Measurements from ENCODE around the gene CCDC172. TPM values are rescaled to one million over a fixed set of nuclear protein-coding genes. Genes with fewer than 3 reads are reported as not detected.

CCDC172 gene
- total and polyA plus RNA-seq, 2 of the 13 experiments (the other 11 are each of a cell fraction or from before 2014, with no cell fraction given), result not detected

DNA sequence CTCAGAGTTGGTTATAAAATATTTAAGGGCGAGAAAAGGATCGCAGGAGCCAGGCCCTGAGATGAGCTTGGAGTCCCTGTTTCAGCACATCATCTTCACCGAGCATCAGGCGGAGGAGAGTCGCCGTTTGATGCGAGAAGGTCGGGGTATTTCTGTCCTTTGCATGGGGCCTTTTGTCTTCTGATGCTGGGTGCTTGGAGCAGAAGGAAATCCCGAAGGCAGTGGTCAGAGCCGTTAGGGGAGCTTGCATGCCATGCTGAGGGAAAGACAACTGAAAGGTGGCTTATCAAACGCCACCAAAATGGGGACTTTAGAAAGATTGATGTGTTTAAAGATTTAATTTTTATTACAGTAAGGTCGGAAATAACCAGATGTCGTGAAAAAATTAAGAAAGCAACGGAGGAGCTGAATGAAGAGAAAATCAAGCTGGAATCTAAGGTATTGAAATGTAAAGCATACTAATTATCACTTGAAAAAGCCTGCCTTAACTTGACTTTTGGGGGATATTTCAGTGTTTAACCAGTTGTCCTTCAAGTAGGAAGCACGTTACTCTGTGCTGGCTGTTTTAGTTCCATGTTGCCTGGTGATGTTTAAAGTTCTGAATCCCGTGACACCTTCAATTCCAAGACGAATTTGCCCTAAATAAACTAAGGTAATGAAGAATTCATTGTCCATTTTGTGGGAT is 845 bp downstream of the CCDC172 start:
- no peak overlapping the region for H3K9ac ChIP-seq (ENCODE audit: insufficient read depth, low read depth, low read length)
- H3K4me2 ChIP-seq (ENCODE audit: low read depth, low read length), result no peak overlapping the region
- no peak overlapping the region for H3K4me3 ChIP-seq (replicated peaks in 1 of 3; ENCODE audit: insufficient read depth in 1 of 3, low read depth in 2 of 3, low read length in 3 of 3)
- ChIA-PET CTCF (ENCODE audit: low intra/inter-chr PET ratio, low total read pairs) (no interaction called here), POLR2A (no interaction called here)
- H3K27me3 ChIP-seq (ENCODE audit: control insufficient read depth in 1 of 2, insufficient read depth in 2 of 2, low read length in 2 of 2), result no peaks in the 10 kb centered on the region; a peak in 2 of 5 replicates
- in situ Hi-C loops (cut with HindIII; ENCODE audit: extremely low pct_ligation_motif_present, low pct_unique_long_range_greater_than_20kb) (no loop called here), intact Hi-C loops (cut with micrococcal nuclease; ENCODE audit: unreplicated experiment) (no loop called here)
- ATAC-seq (no peak), FAIRE-seq (no peak), DNase-seq (ENCODE audit: low spot score) (no peak)
- H3K9me3 ChIP-seq (ENCODE audit: low read length), result no peaks in the 10 kb centered on the region
- 11% methylated on average over 17 of the region's 17 CpGs for WGBS (ENCODE audit: low lambda C conversion rate)
- H3K79me2 ChIP-seq (ENCODE audit: insufficient read depth, low read length), result no peaks in the 10 kb centered on the region
- no peaks in the 10 kb centered on the region for H3K4me1 ChIP-seq (ENCODE audit: insufficient read depth, low read length)
- no peak overlapping the region for H3K27ac ChIP-seq (ENCODE audit: extremely low read length, insufficient read depth, low read length)
- BruUV-seq (replicated peaks), result no TSS peak
- TF ChIP-seq KLF15 (CRISPR knock-in tag; IDR thresholded peaks at IDR 0.05; ENCODE audit: borderline replicate concordance) (no peak), MTA3 (CRISPR knock-in tag; IDR thresholded peaks at IDR 0.05) (no peak)
- TF ChIP-seq, protein P1, sequence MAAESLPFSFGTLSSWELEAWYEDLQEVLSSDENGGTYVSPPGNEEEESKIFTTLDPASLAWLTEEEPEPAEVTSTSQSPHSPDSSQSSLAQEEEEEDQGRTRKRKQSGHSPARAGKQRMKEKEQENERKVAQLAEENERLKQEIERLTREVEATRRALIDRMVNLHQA (CRISPR knock-in tag; IDR thresholded peaks at IDR 0.05), result no peak
- H4K20me1 ChIP-seq (ENCODE audit: insufficient read depth, low read length), result no peaks in the 10 kb centered on the region
- no peaks in the 10 kb centered on the region for H3K36me3 ChIP-seq (replicated peaks in 1 of 2; ENCODE audit: control insufficient read depth in 1 of 2, insufficient read depth in 2 of 2, low read length in 2 of 2)
- H2AFZ ChIP-seq (ENCODE audit: low read length), result no peak overlapping the region

- Histone ChIP-seq H4K20me1 (ENCODE audit: insufficient read depth, low read length) (no peaks in the 10 kb centered on the region), H3K79me2 (ENCODE audit: insufficient read depth, low read length) (no peaks in the 10 kb centered on the region), H3K4me3 (replicated peaks in 1 of 3; ENCODE audit: insufficient read depth in 1 of 3, low read depth in 2 of 3, low read length in 3 of 3) (no peak overlapping the region), H3K4me2 (ENCODE audit: low read depth, low read length) (no peak overlapping the region), H2AFZ (ENCODE audit: low read length) (no peak overlapping the region), H3K36me3 (replicated peaks in 1 of 2; ENCODE audit: control insufficient read depth in 1 of 2, insufficient read depth in 2 of 2, low read length in 2 of 2) (no peaks in the 10 kb centered on the region), H3K27me3 (ENCODE audit: control insufficient read depth in 1 of 2, insufficient read depth in 2 of 2, low read length in 2 of 2) (no peaks in the 10 kb centered on the region; a peak in 2 of 5 replicates), H3K9ac (ENCODE audit: insufficient read depth, low read depth, low read length) (no peak overlapping the region), H3K27ac (ENCODE audit: extremely low read length, insufficient read depth, low read length) (no peak overlapping the region), H3K9me3 (ENCODE audit: low read length) (no peaks in the 10 kb centered on the region), H3K4me1 (ENCODE audit: insufficient read depth, low read length) (no peaks in the 10 kb centered on the region)
- DNase-seq (ENCODE audit: low spot score) (no peak), ATAC-seq (no peak), FAIRE-seq (no peak)
- intact Hi-C loops (cut with micrococcal nuclease; ENCODE audit: unreplicated experiment), result no loop called here
- POLR2A ChIA-PET, result no interaction called here
- CTCF ChIA-PET (ENCODE audit: low intra/inter-chr PET ratio, low total read pairs), result no interaction called here
- no TSS peak for BruUV-seq (replicated peaks)
- 2% methylated on average over 2 of the region's 2 CpGs for WGBS (ENCODE audit: low lambda C conversion rate)
- in situ Hi-C loops (cut with HindIII; ENCODE audit: extremely low pct_ligation_motif_present, low pct_unique_long_range_greater_than_20kb), result no loop called here
- TF ChIP-seq ONECUT2 (CRISPR knock-in tag; IDR thresholded peaks at IDR 0.05), result no peak
- TF ChIP-seq MED1 (CRISPR knock-in tag; IDR thresholded peaks at IDR 0.05), result no peak
- no peak for TF ChIP-seq HNF4A (CRISPR knock-in tag; IDR thresholded peaks at IDR 0.05)
- TF ChIP-seq, protein P2, sequence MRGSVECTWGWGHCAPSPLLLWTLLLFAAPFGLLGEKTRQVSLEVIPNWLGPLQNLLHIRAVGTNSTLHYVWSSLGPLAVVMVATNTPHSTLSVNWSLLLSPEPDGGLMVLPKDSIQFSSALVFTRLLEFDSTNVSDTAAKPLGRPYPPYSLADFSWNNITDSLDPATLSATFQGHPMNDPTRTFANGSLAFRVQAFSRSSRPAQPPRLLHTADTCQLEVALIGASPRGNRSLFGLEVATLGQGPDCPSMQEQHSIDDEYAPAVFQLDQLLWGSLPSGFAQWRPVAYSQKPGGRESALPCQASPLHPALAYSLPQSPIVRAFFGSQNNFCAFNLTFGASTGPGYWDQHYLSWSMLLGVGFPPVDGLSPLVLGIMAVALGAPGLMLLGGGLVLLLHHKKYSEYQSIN (CRISPR knock-in tag; IDR thresholded peaks at IDR 0.05; ENCODE audit: borderline replicate concordance), result no peak
- no peak for TF ChIP-seq ZMAT3 (CRISPR knock-in tag; conservative IDR thresholded peaks at IDR 0.05)
- TF ChIP-seq RFXAP (CRISPR knock-in tag; IDR thresholded peaks at IDR 0.05; ENCODE audit: borderline replicate concordance), result no peak
- TF ChIP-seq, protein P3, sequence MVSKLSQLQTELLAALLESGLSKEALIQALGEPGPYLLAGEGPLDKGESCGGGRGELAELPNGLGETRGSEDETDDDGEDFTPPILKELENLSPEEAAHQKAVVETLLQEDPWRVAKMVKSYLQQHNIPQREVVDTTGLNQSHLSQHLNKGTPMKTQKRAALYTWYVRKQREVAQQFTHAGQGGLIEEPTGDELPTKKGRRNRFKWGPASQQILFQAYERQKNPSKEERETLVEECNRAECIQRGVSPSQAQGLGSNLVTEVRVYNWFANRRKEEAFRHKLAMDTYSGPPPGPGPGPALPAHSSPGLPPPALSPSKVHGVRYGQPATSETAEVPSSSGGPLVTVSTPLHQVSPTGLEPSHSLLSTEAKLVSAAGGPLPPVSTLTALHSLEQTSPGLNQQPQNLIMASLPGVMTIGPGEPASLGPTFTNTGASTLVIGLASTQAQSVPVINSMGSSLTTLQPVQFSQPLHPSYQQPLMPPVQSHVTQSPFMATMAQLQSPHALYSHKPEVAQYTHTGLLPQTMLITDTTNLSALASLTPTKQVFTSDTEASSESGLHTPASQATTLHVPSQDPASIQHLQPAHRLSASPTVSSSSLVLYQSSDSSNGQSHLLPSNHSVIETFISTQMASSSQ (IDR thresholded peaks at IDR 0.05; ENCODE audit: low read depth), result no peak
- TF ChIP-seq, protein P3 (CRISPR knock-in tag; IDR thresholded peaks at IDR 0.05; ENCODE audit: borderline replicate concordance), result no peak
- no peak for TF ChIP-seq SIN3A (IDR thresholded peaks at IDR 0.05; ENCODE audit: borderline replicate concordance, low read depth, low read length)
- TF ChIP-seq ZNF263 (CRISPR knock-in tag; IDR thresholded peaks at IDR 0.05), result no peak
- no peak for TF ChIP-seq TOPORS (CRISPR knock-in tag; IDR thresholded peaks at IDR 0.05)
These were observed 1.7 kb downstream of the CCDC172 start for GRCh38 chr10:116325987-116326386.
